IPS-NIHi7 (cell line): ENCODE data around the gene MED12L.
A peak's percentile ranks its signal among the peaks of the same experiment; 100 is the strongest.
"Not testable (repeated sequence)": the region's sequence is repeated elsewhere in the genome, so short reads cannot be mapped to it uniquely, and the experiment has no call there.

Source experiments
- DNase-seq: peaks from one replicate; pipeline ENCODE4 v3.0.0; 2012; ENCODE audit warnings: mixed read lengths; ENCODE audit errors: extremely low spot score

The MED12L gene

DNA sequence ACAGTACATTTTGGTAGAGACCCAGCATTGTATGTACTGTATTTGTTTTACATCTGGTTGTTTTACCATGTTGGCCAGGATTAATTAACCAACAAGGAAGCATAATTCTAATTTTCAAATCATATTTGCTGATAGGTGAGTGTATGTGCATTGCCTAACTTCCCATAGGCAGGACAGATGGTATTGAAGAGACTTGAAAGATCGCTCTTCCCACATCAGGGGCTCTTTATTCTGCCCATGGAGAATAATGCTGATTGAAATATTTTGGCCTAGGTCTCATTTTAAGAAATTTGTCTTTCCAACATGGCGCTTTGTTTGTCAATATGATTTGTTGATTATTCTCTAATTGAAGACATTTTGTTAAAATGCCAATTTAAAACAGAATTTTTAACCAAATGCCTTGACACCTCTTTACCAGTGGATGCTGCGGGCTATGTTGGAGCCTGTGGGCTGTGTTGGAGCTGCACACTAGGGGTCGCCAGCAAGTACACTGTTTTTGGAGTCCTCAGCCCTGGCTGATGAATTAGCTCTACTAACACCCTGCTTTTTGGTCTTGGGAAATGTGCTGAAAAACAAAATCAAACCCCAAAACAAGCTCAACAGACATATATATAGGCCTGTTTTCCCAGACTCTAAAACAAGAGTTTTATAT is 293.7 kb downstream of the MED12L start:
- DNase-seq: peak; percentile 54

DNA sequence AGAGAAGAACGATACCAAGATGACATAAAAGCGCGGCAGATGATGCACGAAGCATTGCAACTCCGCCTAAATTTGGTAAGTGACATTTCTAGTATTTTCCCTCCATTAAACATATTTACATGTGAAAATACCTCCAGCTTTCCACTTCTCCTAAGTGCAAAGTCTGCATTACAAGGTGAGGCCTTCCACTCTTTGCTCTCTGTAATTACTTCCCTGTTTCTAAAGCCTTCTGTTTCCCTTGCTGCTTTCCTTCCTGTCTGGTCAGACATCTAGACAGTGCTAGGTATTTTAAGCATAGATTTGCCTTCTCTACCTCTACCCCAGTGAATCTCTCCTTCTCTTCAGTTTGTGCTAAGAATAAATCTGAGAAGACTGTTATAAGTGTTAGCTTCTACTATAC is 297.2 kb downstream of the MED12L start:
- DNase-seq: no peak

DNA sequence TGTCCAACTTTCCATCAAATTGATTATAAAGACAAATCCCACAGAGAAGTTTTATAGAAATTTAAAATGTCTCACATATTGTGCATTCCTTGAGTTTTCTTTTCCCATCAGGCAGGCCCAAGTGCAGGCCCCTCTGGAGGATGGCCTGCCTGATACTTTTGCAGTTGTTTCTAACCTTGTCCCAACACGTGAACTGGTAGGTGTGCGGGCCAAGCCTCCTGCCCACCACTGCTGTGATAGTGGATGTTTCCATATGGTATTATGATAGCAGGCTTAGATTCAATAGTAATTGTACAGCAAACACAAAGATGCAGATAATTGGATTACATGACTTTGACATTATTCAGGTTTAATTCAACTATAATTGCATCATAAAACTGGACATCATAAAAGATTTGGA is 297.6 kb downstream of the MED12L start:
- no peak for DNase-seq

DNA sequence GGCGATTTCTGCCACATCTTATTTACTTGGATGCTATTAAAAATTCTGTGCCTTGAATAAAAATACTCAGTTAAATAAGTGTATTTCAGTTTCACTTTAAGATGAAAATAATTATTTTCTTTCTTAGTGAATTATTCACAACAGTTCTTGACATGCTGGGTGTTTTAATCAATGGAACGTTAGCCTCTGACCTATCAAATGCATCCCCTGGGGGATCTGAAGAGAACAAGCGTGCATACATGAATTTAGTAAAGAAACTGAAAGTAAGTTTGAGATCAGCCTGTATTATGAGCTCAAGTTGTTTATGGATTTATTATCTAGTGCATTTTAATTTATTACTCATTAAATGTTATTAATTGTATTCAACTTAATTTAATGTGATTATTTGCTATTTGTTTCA is 298.5 kb downstream of the MED12L start:
- no peak for DNase-seq

DNA sequence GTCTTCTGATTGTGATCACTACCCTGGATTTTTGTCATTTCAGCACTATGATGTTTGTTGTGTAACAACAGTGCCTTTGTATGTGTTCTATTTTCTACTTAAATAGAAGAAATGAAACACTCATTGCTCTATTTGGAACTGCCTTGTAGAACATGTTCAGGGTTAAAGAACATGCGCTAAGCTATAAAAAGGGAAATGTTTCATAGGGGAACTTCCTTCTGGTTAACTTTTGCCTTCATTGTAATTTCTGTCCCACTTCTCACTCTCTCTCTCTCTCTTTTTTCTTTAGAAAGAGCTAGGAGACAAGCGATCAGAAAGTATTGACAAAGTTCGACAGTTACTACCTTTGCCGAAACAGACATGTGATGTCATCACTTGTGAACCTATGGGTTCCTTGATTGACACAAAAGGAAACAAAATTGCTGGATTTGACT is 299.3 kb downstream of the MED12L start, which contains the start of gene P2RY12:
Gene P2RY12 (minus strand): TSS at position 13 of the 434 bp plus-strand sequence. CDS start 45,908 bp downstream, outside the sequence.
- no peak for DNase-seq

DNA sequence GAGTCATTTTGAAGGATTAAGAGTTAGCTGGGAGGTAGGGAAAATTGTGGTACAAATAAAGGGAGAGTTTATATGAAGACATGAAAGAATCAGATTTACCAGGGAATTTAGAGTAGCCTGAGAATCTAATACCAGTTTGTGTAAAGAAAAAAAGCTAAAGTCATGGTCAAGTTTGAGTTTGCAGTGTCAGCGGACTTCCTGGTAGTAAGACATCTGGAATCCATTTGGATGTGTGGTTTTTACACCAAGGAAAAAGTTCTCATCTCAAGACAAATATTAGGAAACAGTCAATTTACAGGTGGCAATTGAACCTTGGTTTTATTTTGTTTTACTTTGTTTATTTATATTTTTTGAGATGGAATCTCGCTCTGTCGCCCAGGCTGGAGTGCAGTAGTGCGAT is 300.6 kb downstream of the MED12L start:
- no peak for DNase-seq

DNA sequence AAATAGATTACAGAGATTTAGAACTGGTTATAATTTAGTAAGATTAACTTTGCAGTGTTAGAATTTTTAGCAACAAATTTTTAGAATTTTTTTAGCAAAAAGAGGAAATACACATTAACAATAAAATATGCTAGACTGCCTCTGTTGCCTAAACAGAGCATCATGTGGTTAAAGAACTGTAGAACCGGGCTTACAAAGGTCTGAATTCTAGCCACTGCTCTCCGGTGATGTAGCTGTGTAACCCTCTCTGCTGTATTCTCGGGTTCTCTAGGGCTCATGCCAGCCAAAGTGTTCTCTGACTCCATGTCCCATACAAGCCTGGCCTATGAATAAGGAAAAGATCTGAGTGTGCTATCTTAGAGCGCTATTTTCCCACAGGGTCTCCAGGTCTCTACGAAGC is 302.0 kb downstream of the MED12L start:
- no peak for DNase-seq

DNA sequence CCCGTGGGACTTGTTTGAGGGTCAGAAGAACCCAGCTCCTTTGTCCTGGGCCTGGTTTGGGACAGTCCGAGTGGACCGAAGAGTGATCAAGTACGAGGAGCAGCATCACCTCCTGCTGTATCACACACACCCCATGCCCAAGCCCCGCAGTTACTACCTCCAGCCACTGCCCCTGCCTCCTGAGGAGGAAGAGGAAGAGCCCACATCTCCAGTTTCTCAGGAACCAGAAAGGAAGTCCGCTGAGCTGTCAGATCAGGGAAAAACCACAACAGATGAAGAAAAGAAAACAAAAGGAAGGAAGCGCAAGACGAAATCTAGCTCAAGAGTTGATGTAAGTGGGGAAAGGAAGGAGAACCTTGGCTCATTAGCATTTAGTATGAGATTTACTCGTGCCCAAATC is 302.4 kb downstream of the MED12L start:
- no peak for DNase-seq

DNA sequence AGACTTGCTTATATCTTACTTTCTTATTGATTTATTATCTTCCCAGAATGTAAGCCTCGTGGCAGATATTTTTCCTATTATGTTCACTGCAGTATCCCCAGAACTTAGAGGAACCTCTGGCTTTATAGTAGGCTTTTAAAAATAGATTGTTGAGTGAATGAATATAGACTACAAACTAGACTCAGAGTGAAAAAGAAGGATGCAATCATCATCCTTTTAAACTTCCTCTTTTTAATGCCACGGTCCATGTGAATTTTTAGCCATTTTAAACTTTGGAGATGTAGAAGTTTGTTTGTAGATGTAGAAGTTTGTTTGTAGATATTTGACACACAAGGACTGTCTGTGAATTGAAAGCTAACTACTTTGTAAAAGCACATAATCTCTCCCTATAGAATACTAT is 306.3 kb downstream of the MED12L start:
- DNase-seq: no peak

DNA sequence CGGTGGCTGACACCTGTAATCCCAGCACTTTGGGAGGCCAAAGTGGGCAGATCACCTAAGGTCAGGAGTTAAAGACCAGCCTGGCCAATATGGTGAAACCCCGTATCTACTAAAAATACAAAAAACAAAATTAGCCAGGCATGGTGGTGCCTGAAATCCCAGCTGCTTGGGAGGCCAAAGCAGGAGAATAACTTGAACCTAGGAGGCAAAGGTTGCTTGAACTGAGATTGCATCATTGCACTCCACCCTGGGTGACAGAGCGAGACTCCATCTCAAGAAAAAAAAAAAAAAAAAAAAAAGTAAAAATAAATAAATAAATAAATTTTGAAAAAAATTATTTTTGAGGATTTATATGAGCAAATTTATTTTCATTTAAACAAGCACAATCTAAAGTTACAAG is 306.7 kb downstream of the MED12L start:
- not testable (repeated sequence) for DNase-seq

DNA sequence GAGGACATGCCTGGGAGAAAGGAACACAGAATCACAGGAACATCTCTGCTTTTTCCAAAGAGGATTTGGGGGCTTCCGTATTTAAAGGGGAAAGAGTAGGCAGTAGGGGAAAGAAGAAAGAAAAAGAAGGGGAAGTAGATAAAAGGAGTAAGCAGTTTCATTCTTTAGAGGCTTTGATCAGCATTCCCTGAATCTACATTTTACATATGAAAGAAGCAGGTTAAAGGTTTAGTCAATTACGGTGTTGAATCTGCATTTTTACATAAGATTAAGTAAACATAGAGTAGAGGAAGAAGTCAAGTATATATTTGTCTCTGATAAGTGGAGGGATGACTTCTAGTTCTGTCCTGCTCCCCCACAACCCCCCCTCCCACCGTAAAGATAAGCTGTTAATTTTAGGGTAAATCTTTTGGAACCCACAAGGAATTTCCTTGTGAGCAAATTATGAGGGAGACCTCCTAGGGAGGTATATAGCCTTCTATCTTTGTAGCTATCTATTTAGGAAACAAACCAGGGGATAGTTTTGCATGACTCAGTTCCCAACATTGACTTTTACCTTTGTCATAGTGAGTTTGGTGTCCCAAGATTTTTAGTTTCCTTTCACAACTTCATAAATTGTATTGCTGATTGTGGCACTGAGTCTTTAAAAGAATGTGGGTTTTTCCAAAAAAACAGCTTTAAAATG is 307.8 kb downstream of the MED12L start:
- DNase-seq: peak; percentile 17

DNA sequence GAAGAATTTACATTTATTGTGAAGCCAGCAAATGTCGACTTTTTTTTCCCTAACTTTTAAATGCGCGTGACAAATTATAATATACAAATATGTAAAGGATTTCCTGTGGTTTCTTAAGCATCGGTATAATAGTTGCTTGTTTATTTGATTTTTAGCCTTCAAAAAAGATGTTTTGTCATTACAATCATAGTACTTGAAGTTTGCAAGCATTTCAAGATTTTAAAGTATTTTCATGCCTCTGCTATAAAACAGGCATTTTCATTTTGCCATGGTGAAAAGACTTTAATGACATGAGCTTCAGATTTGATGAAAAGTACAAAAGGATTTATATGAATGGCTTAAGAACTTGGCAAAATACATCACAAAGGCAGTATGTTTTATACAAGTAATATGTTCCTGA is 308.5 kb downstream of the MED12L start:
- no peak for DNase-seq

DNA sequence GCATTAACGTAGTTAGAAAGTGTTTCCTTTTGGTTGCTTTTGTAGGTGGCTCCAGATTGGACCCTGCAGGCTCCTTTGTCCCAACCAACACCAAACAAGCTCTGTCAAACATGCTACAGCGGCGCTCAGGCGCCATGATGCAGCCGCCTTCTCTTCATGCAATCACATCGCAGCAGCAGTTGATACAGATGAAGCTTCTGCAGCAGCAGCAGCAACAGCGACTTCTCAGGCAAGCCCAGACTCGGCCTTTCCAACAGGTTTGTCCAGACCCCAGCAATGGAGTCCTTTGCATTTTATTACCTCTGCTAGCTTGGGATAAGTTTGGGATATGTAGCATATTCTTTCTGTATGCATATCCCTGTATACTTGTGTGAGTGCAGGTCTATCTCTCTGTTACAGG is 309.1 kb downstream of the MED12L start:
- no peak for DNase-seq

DNA sequence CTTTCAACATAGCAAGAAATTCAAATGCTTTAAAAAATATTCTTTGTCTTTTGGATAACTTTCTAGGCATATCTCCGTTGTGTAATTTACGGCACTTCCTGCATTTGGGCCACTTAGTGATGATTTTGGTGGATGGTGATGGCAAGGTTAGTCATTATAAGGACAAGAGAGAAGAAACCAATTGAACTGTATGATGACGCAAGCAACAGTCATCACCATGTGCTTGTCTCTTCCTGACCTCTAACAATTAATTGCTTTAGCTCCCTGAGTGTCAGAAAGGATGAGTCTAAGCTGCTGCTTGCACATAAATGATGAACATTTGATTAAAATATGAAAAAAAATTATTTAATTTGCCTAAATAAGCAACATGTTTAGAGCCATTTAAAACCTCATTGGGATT is 310.3 kb downstream of the MED12L start:
- DNase-seq: no peak

DNA sequence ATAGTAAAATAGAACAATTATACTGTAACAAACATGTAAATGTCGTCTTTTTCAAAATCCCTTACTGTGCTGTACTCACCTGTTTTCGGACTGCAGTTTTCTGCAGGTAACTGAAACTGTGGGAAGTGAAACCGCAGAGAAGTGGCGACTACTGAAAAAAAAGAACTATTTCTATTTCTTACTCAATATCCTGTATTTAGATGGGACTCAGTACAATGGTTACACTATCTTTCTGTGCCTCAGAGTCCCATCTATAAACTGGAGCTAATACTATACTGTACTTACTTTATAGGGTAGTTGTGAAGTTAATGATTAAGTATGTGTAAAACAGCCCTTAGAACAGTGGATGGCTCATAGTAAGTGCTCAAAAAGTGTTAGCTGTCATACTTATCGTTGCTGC is 313.4 kb downstream of the MED12L start:
- DNase-seq: no peak

DNA sequence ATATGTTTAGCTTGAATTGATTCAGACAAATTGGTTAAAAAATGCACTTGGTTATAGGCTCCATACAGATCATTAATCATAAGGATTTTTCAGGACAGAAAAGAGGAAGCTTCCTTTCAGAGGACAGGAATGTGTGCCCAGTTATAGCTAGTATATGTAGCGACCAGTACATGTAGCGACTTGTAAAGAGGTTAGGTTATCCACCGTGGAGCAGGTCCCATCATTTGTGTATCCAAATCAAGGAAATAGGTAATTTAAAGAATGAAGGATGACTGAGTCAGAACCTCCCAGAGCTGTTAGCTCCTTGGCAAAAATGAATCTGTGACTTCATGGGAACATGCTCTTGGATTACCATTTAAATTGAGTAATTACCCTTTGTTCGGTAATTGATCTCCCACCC is 314.9 kb downstream of the MED12L start:
- DNase-seq: no peak

DNA sequence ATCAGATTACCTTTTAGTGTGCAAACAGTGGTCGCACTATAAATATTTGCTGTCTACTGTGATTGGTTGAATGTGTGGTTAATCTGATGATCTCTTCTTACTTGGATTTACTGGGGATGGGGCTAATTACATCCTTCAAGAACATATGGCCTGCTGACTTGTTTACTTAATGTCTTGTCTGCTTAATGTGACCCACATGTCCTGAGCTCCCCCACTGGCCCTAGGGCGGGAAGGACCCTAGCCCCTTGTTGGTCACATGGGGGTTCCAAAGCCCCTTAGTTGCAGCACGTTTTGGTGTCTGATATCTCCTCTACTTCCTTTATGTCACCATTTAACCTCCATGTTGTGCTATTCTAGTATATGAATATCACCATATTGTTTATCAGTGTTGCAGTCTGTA is 316.9 kb downstream of the MED12L start:
- no peak for DNase-seq

DNA sequence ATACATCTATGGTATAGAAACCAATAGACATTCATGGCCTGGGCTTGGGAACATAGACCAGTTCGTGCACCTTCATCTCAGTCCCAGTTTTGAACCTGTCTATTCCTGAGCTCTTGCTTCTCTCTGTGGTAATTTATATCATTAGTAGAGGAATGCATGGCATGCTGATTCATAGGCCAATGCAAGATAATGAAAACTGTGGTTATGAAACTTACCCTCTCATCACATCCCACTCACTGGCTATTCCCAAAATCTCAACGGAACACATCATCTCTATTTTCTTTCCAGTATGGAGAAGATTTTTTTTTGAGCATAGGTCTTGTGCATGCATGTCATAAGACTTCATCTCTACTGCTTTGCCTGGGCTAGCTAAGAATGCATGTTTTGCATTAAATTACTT is 317.8 kb downstream of the MED12L start:
- DNase-seq: no peak

DNA sequence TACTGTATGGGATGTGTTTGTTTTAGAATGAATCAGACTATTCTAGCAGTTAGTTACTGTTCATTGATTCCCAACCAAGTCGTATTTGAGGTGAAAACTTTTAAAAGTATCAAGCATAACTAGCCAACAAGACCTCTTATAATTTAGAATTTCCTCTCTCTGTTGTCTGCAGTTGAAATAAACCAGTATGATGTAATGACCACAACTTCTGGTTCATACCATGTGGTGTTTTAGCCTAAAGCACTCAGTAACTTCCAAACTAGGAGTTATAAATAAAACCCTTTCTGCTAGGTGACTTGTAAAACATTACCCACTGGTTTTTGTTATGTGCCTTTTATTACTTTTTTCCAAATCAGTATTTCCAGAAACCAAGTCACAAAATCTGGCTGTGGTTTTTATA is 318.9 kb downstream of the MED12L start:
- DNase-seq: no peak

DNA sequence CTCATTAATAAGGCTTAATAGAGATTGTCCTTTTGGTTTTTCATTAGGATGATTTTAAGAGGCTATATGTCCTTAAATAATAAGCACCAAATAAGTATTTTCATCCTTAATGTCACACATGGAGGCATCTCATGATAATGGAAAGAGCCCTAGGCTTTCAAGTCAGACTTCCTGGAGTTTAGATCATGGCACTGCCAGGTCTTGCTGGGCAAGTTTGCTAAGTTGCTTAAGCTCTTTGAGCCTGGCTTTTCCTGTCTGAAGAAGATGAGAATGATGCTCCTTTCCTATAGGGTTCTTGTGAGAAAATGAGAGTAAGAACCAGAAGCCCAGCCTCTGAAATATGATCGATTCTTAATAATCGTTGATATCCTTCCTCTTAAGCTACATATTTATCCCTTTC is 322.5 kb downstream of the MED12L start:
- no peak for DNase-seq

DNA sequence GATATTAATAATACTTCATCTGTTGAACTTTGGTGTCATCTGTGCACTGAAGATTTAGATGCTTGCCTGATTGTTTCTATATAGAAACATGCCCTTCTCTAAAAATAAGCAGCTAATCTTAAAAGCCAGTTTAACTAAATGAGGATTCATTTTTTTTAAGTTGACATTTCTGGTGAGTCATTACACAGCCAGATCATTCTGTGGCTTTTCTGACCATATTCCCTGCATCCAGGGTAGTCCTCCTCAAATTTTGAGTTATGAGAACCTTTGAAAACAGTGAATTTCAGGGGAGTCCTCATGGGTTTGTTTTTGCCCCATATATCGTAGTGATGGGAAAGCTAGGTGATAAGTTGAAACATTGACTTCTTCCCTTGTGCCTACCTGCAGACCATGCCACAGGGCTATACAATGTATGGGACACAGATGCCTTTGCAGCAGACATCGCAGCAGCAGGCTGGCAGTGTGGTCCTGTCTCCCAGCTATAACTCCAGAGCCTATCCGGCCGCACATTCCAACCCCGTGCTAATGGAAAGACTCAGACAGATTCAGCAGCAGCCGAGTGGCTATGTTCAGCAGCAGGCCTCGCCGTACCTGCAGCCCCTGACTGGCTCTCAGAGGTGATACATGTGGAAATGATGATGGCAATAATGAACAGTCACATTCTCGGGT is 325.6 kb downstream of the MED12L start:
- DNase-seq: no peak

DNA sequence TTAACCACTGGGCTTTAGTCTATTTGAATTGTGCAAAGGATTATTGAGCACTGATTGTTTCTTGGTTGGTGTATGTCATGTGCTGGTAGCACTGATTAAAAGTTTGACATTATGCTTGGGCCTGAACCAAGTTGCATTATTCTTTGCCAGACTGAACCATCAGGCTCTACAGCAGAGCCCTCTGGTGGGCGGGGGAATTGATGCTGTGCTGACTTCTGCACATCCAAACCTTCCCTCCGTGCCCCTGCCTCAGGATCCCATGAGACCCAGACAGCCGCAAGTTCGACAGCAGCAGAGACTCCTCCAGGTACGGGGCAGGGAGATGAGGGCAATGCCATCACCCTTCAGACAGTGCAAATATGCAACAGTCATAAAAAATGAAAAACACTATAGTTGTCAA is 327.5 kb downstream of the MED12L start:
- peak; percentile 64 for DNase-seq

DNA sequence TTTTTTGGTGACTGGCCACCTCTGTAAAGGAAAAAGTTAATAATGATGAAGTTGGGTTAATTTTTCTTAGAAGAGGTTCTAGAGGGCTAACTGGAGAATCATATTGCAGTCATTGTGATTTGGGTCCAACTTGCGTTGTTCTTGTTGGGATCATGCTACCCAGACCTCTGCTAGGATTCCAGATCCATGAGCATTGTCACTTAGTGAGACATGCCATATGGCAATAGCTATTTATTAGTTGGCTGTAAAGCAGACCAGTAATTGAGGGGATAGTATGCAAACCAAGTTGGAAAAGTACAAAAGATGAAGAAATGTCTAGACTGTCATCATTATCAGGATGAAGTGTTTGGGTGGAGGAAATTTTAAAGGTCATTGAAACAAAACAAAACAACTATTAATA is 329.8 kb downstream of the MED12L start:
- no peak for DNase-seq
